Left lung (tissue), 8 donors: ENCODE data around the gene OR10T2. TPM values are rescaled to one million over a fixed set of nuclear protein-coding genes. Genes with fewer than 3 reads are reported as not detected.

Experiments
- polyA plus RNA-seq, 6 donors: library from polyadenylated mRNA; unstranded; fragments of 120-200 nt; gene quantifications; one replicate each; pipeline ENCODE4 v1.2.1, GENCODE V29; 2013; ENCODE audit not compliant: insufficient read length in 6 of 6
- total RNA-seq, 2 donors: library from RNA; stranded (reverse); fragmentation: NEBNext Ultra II Directional; extraction: Animal tissue kit (Norgen Biotek cat#: 25700); gene quantifications; one replicate each; pipeline ENCODE4 v1.2.1, GENCODE V29; 2021
- donor health status: DM: no; HTN: yes; CAD: no.
- donor health status: DM: no; HTN: no; CAD: no.

The OR10T2 gene
- total and polyA plus RNA-seq, 8 donors, result not detected

Other genes starting within 250 kb of the OR10T2 start
- gene CD1D, start 218.6 kb downstream of the OR10T2 start, total RNA-seq, result 1 to 10 TPM; 1.9 to 3.6 TPM
- 1 to 10 TPM; 1.5 to 2.1 (median 1.7) TPM for gene CD1D, start 218.6 kb downstream of the OR10T2 start, polyA plus RNA-seq
- gene CD1A, start 145.0 kb downstream of the OR10T2 start, total RNA-seq, result under 1 TPM in 1 of 2 donors, not detected in 1; 0.67 TPM
- gene CD1A, start 145.0 kb downstream of the OR10T2 start, polyA plus RNA-seq, result under 1 TPM in 1 of 6 donors, not detected in 5; 0.07 TPM
- gene CD1C, start 109.5 kb downstream of the OR10T2 start, total RNA-seq, result 1 to 10 TPM in 1 of 2 donors, under 1 TPM in 1; 0.76 to 1.9 TPM
- 1 to 10 TPM; 1.5 to 2.8 (median 1.9) TPM for gene CD1C, start 109.5 kb downstream of the OR10T2 start, polyA plus RNA-seq
- gene CD1B, start 67.9 kb downstream of the OR10T2 start, total RNA-seq, result under 1 TPM in 1 of 2 donors, not detected in 1; 0.41 TPM
- gene CD1B, start 67.9 kb downstream of the OR10T2 start, polyA plus RNA-seq, result under 1 TPM in 1 of 6 donors, not detected in 5; 0.12 TPM
- under 1 TPM; 0.16 to 0.47 TPM for gene CD1E, start 45.6 kb downstream of the OR10T2 start, total RNA-seq
- under 1 TPM in 4 of 6 donors, not detected in 2; 0.17 to 0.36 (median 0.24) TPM for gene CD1E, start 45.6 kb downstream of the OR10T2 start, polyA plus RNA-seq
- gene OR10K2, start 26.8 kb upstream of the OR10T2 start, total RNA-seq, result not detected
- under 1 TPM in 1 of 6 donors, not detected in 5; 0.09 TPM for gene OR10K2, start 26.8 kb upstream of the OR10T2 start, polyA plus RNA-seq
- not detected for gene OR10K1, start 62.4 kb upstream of the OR10T2 start, total RNA-seq
- under 1 TPM in 2 of 6 donors, not detected in 4; 0.04 to 0.06 TPM for gene OR10K1, start 62.4 kb upstream of the OR10T2 start, polyA plus RNA-seq
- gene OR10R2, start 72.8 kb upstream of the OR10T2 start, total RNA-seq, result not detected
- gene OR10R2, start 72.8 kb upstream of the OR10T2 start, polyA plus RNA-seq, result not detected
- not detected for gene OR6Y1, start 154.9 kb upstream of the OR10T2 start, total RNA-seq
- not detected for gene OR6Y1, start 154.9 kb upstream of the OR10T2 start, polyA plus RNA-seq
- not detected for gene OR6P1, start 171.1 kb upstream of the OR10T2 start, total RNA-seq
- not detected for gene OR6P1, start 171.1 kb upstream of the OR10T2 start, polyA plus RNA-seq
- not detected for gene OR10X1, start 180.4 kb upstream of the OR10T2 start, total RNA-seq
- not detected for gene OR10X1, start 180.4 kb upstream of the OR10T2 start, polyA plus RNA-seq
- not detected for gene OR10Z1, start 205.8 kb upstream of the OR10T2 start, total RNA-seq
- under 1 TPM; 0.17 to 0.38 (median 0.23) TPM for gene OR10Z1, start 205.8 kb upstream of the OR10T2 start, polyA plus RNA-seq